ENCODE results near the gene KCNK10.
A peak's percentile ranks its signal among the peaks of the same experiment; 100 is the strongest.
"Not testable (repeated sequence)": the region's sequence is repeated elsewhere in the genome, so short reads cannot be mapped to it uniquely, and the experiment has no call there.

Gene KCNK10

GRCh38 chr14:88269806-88270420 is 53.2 kb downstream of the KCNK10 start:
- no peak for DNase-seq

- no peak for DNase-seq
Measured at GRCh38 chr14:88266474-88266873, 56.6 kb downstream of the KCNK10 start.

- peak; percentile 33 to 62 (median 46) for DNase-seq
Measured at GRCh38 chr14:88264116-88264515, 59.0 kb downstream of the KCNK10 start.

GRCh38 chr14:88261302-88261701 is 61.8 kb downstream of the KCNK10 start:
- DNase-seq, result not testable (repeated sequence)

- DNase-seq, result no peak
Measured at GRCh38 chr14:88258021-88258420, 65.0 kb downstream of the KCNK10 start.

GRCh38 chr14:88256997-88257950 is 65.8 kb downstream of the KCNK10 start:
- DNase-seq, result peak in 2 of 4 experiments; percentile 8 to 10

- no peak for DNase-seq
Measured at GRCh38 chr14:88255798-88256197, 67.3 kb downstream of the KCNK10 start.

- DNase-seq, result no peak
Measured at GRCh38 chr14:88255196-88255595, 67.9 kb downstream of the KCNK10 start.

GRCh38 chr14:88252498-88252897 is 70.6 kb downstream of the KCNK10 start:
- DNase-seq, result no peak

GRCh38 chr14:88251650-88252049 is 71.4 kb downstream of the KCNK10 start:
- DNase-seq, result peak; percentile 11 to 52 (median 37)

GRCh38 chr14:88249266-88249665 is 73.8 kb downstream of the KCNK10 start:
- no peak for DNase-seq

- peak in 2 of 4 experiments; percentile 30 to 39 for DNase-seq
Measured at GRCh38 chr14:88248606-88249005, 74.5 kb downstream of the KCNK10 start.

GRCh38 chr14:88247228-88247627 is 75.8 kb downstream of the KCNK10 start:
- no peak for DNase-seq

GRCh38 chr14:88245321-88245720 is 77.7 kb downstream of the KCNK10 start:
- no peak for DNase-seq

GRCh38 chr14:88243946-88244345 is 79.1 kb downstream of the KCNK10 start:
- no peak for DNase-seq

GRCh38 chr14:88242446-88242845 is 80.6 kb downstream of the KCNK10 start:
- no peak for DNase-seq

- no peak for DNase-seq
Measured at GRCh38 chr14:88241810-88242209, 81.3 kb downstream of the KCNK10 start.

GRCh38 chr14:88234442-88234841 is 88.6 kb downstream of the KCNK10 start:
- peak in 1 of 4 experiments; percentile 7 for DNase-seq

GRCh38 chr14:88233915-88234314 is 89.2 kb downstream of the KCNK10 start:
- peak in 2 of 4 experiments; percentile 8 to 22 for DNase-seq

GRCh38 chr14:88232771-88233170 is 90.3 kb downstream of the KCNK10 start:
- no peak for DNase-seq

GRCh38 chr14:88231603-88232002 is 91.5 kb downstream of the KCNK10 start:
- DNase-seq, result no peak

GRCh38 chr14:88229428-88229827 is 93.6 kb downstream of the KCNK10 start:
- DNase-seq, result peak; percentile 14 to 48 (median 28)

- DNase-seq, result peak in 1 of 4 experiments; percentile 27
Measured at GRCh38 chr14:88228522-88229236, 94.4 kb downstream of the KCNK10 start.
